Prostate gland (tissue), 2 donors: Measurements from ENCODE around the gene FAM221B. TPM values are rescaled to one million over a fixed set of nuclear protein-coding genes. Genes with fewer than 3 reads are reported as not detected.

ENCODE experiments used
- DNase-seq: peaks from one replicate; pipeline ENCODE4 v3.0.0-alpha.2; 2019; ENCODE audit warnings: low spot score
- H3K27ac ChIP-seq, 2 donors: fragments of 200-600 bp; sonication (generic); 2 replicates each; pipeline ENCODE4 v1.5.1; 2017 to 2019
- H3K27me3 ChIP-seq: fragments of 200-600 bp; sonication (generic); replicated peaks from 2 replicates; pipeline ENCODE4 v1.5.1; 2019; ENCODE audit not compliant: insufficient read depth
- H3K36me3 ChIP-seq, 2 donors: fragments of 200-600 bp; sonication (generic); 1 replicate in 1 of 2; 2 replicates in 1 of 2; pipeline versions ENCODE4 v1.5.1 to v1.8.1; 2017 to 2019
- H3K4me1 ChIP-seq: fragments of 200-600 bp; sonication (generic); replicated peaks from 2 replicates; pipeline ENCODE4 v1.5.1; 2019
- H3K4me3 ChIP-seq, 2 donors: fragments of 200-600 bp; sonication (generic); 2 replicates each; pipeline ENCODE4 v1.5.1; 2017 to 2019
- H3K9me3 ChIP-seq: fragments of 200-600 bp; sonication (generic); 2 replicates; pipeline ENCODE4 v1.5.1; 2017
- POLR2A ChIP-seq: fragments of 450-650 bp; IDR thresholded peaks from one replicate; pipeline ENCODE4 v1.6.1; 2016; ENCODE audit warnings: antibody characterized with exemption, mild to moderate bottlenecking
- POLR2AphosphoS5 ChIP-seq: sonication (generic); formaldehyde crosslinking; IDR thresholded peaks from one replicate; pipeline ENCODE4 v1.6.1; 2017; ENCODE audit warnings: antibody characterized with exemption
- WGBS: methylation state at CpG from one replicate; pipeline ENCODE4 v1.1.5; 2018; 5-methylcytosine and 5-hydroxymethylcytosine counted together
- intact Hi-C: fragments of 100-400 bp; cut with DNase I; formaldehyde crosslinking; loops from one replicate; pipeline ENCODE4 v1.14.2; 2022
- total RNA-seq, 2 donors: library from RNA; depleted of rRNA; stranded (reverse); fragments of >200 nt; gene quantifications; one replicate each; pipeline ENCODE4 v1.1.0, GENCODE V29; 2016
- TF ChIP-seq, protein P1 (sequence below), 4 experiments: fragments of 200-600 bp in 2 of 4; fragments of 450-650 bp in 2 of 4; sonication (generic) in 2 of 4; IDR thresholded peaks; 1 replicate in 3 of 4; 2 replicates in 1 of 4; pipeline ENCODE4 v1.5.1; 2016 to 2019; ENCODE audit warnings: antibody characterized with exemption in 4 of 4, mild to moderate bottlenecking in 2 of 4, moderate library complexity in 2 of 4

Gene FAM221B
- total RNA-seq, 2 donors from 2014 or later = 0.46 to 5.1 TPM

DNA sequence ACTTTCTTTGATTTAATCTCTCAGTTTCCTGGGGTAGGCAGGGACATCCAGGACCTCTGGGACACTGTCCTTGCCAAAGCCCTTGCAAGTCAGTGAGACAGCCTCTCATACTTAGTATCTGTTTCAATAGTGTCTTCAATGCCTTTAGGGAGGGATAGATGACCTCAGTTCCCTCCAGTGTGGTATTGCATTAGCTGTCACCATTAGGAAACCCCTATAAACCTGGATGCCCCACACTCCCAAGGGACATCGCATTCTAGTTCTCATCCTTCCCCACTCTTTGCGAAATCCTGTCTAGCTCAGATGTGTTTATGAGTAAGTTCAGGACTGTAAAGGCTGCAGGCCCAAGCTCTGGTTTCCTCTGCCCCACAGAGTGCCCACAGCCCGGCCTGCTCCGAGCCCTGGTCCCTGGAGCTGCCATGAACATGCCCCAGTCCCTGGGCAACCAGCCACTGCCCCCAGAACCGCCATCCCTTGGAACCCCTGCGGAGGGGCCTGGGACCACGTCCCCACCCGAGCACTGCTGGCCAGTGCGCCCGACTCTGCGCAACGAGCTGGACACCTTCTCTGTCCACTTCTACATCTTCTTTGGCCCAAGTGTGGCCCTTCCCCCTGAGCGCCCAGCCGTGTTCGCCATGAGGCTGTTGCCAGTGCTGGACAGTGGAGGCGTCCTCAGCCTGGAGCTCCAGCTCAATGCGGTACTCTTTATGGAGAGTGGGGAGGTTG lies 13.7 kb upstream of the FAM221B start:
- Histone ChIP-seq H3K9me3 (no peaks in the 10 kb centered on the region), H3K27me3 (no peaks in the 10 kb centered on the region), H3K4me3 (no peak overlapping the region), H3K4me1 (no peaks in the 10 kb centered on the region), H3K27ac (no peak overlapping the region), H3K36me3 (no peaks in the 10 kb centered on the region)
- no peak for TF ChIP-seq POLR2AphosphoS5
- TF ChIP-seq, protein P1, sequence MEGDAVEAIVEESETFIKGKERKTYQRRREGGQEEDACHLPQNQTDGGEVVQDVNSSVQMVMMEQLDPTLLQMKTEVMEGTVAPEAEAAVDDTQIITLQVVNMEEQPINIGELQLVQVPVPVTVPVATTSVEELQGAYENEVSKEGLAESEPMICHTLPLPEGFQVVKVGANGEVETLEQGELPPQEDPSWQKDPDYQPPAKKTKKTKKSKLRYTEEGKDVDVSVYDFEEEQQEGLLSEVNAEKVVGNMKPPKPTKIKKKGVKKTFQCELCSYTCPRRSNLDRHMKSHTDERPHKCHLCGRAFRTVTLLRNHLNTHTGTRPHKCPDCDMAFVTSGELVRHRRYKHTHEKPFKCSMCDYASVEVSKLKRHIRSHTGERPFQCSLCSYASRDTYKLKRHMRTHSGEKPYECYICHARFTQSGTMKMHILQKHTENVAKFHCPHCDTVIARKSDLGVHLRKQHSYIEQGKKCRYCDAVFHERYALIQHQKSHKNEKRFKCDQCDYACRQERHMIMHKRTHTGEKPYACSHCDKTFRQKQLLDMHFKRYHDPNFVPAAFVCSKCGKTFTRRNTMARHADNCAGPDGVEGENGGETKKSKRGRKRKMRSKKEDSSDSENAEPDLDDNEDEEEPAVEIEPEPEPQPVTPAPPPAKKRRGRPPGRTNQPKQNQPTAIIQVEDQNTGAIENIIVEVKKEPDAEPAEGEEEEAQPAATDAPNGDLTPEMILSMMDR (IDR thresholded peaks at IDR 0.05) = no peak
- no peak for TF ChIP-seq POLR2A
- 94% methylated on average over 17 of the region's 17 CpGs for WGBS
- intact Hi-C loops = no loop called here
- no peak for DNase-seq

DNA sequence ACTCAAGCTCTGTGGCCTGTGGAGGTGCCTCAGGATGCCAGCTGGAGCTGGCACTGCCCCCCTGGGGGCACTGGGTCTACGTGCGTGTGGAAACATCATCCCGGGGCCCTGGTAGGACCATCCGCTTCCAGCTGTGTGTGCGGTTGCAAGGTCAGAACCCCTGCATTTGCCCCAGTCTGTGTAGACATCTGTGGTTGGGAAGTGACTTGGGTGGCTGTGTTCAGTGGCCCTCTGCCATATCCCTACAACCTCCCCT lies 13.0 kb upstream of the FAM221B start:
- Histone ChIP-seq H3K27me3 (no peaks in the 10 kb centered on the region), H3K4me1 (no peaks in the 10 kb centered on the region), H3K27ac (no peak overlapping the region), H3K4me3 (no peak overlapping the region), H3K9me3 (no peaks in the 10 kb centered on the region), H3K36me3 (no peaks in the 10 kb centered on the region)
- 71% methylated on average over 5 of the region's 5 CpGs for WGBS
- intact Hi-C loops = no loop called here
- DNase-seq = no peak
- TF ChIP-seq POLR2AphosphoS5 = no peak
- no peak for TF ChIP-seq POLR2A
- TF ChIP-seq, protein P1 (IDR thresholded peaks at IDR 0.05) = no peak

DNA sequence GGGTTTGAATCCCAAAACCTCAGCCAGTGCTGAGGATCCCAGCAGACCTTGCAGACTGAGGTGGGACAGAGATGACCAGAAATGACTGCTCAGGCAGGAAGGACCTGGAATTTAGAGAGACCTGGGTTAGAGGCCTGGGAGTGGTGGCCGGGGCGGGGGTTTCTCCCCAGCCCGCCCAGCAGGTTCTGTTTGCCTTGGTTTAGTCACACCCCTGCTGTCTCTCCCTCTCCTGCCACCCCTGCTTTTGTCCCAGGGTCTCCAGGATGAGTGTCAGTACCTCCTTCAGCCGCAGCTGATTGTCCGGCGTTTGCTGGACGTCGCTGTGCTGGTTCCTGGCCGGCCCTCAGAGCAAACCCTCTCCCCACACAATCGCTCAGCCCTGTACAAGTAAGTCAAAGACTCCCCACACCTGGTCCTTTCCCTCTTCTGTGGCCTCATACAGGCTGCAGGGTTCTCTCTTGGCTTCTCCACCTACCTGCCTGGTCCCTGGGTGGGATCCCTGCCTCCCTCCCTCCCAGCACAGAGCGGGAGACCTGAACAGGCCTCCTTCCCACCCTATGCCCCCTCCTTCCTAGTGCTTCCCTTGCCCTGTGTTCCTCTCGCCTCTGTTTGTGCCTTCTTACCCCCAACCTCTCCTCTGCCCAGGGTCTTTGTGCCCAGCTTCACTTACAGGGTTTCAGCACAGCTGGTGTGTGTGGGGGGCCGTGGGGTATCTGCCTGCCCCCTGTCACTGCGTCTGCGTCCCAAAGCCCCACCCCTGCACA lies 12.5 kb upstream of the FAM221B start:
- intact Hi-C loops = no loop called here
- H3K36me3 ChIP-seq = no peaks in the 10 kb centered on the region
- DNase-seq = no peak
- 93% methylated on average over 15 of the region's 15 CpGs for WGBS
- H3K4me3 ChIP-seq = no peak overlapping the region
- no peaks in the 10 kb centered on the region for H3K27me3 ChIP-seq
- no peak overlapping the region for H3K27ac ChIP-seq
- H3K4me1 ChIP-seq = no peaks in the 10 kb centered on the region
- no peak for TF ChIP-seq POLR2AphosphoS5
- no peak for TF ChIP-seq POLR2A
- TF ChIP-seq, protein P1 (IDR thresholded peaks at IDR 0.05) = no peak
- H3K9me3 ChIP-seq = no peaks in the 10 kb centered on the region

DNA sequence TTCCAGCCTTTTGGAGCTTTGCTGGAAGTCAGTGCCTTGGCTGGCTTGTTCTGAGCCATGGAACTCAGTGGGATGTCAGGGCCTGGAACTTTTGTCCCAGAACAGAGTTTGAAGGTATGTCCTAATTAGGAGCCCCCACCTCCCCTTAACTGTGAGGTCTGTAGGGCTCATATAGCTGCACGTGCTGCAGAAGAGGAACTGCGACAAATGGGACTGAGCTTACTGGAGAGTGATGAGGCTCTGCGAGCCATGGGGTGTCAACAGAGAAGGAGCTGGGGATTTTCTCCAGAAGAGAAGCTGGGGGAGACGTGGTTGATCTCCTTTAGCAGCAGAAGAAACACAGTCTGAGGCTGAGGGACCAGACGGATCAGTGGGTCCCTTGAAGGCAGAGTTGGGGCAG lies 11.4 kb upstream of the FAM221B start:
- DNase-seq = no peak
- no peaks in the 10 kb centered on the region for H3K36me3 ChIP-seq
- no peaks in the 10 kb centered on the region for H3K9me3 ChIP-seq
- no peaks in the 10 kb centered on the region for H3K27me3 ChIP-seq
- WGBS = 95% methylated on average over 5 of the region's 5 CpGs
- no peak overlapping the region for H3K4me3 ChIP-seq
- no peak for TF ChIP-seq POLR2A
- TF ChIP-seq, protein P1 (IDR thresholded peaks at IDR 0.05) = no peak
- TF ChIP-seq POLR2AphosphoS5 = no peak
- intact Hi-C loops = no loop called here
- no peaks in the 10 kb centered on the region for H3K4me1 ChIP-seq
- H3K27ac ChIP-seq = no peak overlapping the region

DNA sequence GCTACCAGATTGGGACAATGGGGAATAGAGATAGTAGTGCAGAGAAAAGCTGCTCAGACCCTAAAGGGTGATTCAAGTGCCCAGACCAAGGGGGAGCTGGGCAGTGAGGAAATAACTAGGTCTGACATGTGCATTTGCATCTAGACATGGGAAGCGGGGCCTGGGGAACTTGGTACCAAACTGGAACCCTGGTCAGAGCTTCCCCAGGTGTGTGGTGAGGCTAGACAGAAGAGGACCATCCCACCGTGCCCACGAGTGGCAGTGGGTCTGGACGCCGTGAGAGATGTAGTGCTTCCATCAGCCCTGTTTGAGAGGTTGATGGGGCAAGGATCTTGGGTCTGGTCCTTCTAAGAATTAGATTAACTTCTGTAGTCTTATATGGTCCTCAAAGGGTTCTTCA lies 8.1 kb upstream of the FAM221B start:
- DNase-seq = no peak
- no peaks in the 10 kb centered on the region for H3K27me3 ChIP-seq
- H3K27ac ChIP-seq = no peak overlapping the region
- no peak overlapping the region for H3K4me3 ChIP-seq
- intact Hi-C loops = no loop called here
- WGBS = 95% methylated on average over 5 of the region's 5 CpGs
- peaks cover 23% of the 10 kb centered on the region for H3K4me1 ChIP-seq
- TF ChIP-seq POLR2A (no peak), POLR2AphosphoS5 (no peak)
- TF ChIP-seq, protein P1 (IDR thresholded peaks at IDR 0.05) = no peak
- no peaks in the 10 kb centered on the region for H3K9me3 ChIP-seq
- H3K36me3 ChIP-seq = no peaks in the 10 kb centered on the region
